ENCODE data around the gene ZFP90. TPM values are rescaled to one million over a fixed set of nuclear protein-coding genes. Genes with fewer than 3 reads are reported as not detected.

Gene ZFP90
- total RNA-seq, 4 donors from 2014 or later = 8.2 to 36.6 (median 9.9) TPM

DNA sequence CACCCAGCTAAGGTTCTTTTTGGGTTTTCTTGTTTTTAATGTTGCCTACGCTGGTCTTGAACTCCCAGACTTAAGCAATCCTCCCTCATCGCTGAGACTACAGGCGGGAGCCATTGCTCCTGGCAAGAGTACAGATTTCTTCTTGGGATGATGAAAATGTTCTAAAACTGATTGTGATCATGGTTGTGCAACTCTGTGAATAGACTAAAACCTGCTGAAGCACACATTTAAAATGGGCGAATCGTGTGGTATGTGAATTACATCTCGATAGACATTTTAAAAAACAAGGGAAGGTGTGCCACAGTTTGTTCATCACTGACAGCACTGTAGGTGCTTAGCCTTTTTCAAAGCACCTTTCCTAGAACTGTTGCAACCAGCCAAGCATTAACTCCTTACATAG lies 57.2 kb downstream of the ZFP90 start:
- no peaks in the 10 kb centered on the region for H3K27me3 ChIP-seq
- DNase-seq = no peak
- no peaks in the 10 kb centered on the region for H3K4me1 ChIP-seq
- in situ Hi-C loops (cut with MboI; ENCODE audit: low sequenced_read_pairs in 4 of 4) (no loop called here), intact Hi-C loops (cut with DNase I; ENCODE audit: low total_unique reads) (no loop called here)
- no peak for ATAC-seq
- no peaks in the 10 kb centered on the region for H3K9me3 ChIP-seq
- TF ChIP-seq, protein P1, sequence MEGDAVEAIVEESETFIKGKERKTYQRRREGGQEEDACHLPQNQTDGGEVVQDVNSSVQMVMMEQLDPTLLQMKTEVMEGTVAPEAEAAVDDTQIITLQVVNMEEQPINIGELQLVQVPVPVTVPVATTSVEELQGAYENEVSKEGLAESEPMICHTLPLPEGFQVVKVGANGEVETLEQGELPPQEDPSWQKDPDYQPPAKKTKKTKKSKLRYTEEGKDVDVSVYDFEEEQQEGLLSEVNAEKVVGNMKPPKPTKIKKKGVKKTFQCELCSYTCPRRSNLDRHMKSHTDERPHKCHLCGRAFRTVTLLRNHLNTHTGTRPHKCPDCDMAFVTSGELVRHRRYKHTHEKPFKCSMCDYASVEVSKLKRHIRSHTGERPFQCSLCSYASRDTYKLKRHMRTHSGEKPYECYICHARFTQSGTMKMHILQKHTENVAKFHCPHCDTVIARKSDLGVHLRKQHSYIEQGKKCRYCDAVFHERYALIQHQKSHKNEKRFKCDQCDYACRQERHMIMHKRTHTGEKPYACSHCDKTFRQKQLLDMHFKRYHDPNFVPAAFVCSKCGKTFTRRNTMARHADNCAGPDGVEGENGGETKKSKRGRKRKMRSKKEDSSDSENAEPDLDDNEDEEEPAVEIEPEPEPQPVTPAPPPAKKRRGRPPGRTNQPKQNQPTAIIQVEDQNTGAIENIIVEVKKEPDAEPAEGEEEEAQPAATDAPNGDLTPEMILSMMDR (IDR thresholded peaks at IDR 0.05 in 4 of 5, conservative IDR thresholded peaks at IDR 0.05 in 1 of 5) = no peak
- TF ChIP-seq POLR2A (IDR thresholded peaks at IDR 0.05) = no peak
- no peak overlapping the region for H3K27ac ChIP-seq
- H3K36me3 ChIP-seq = peaks cover 0 to 8% of the 10 kb centered on the region in 2 donors
- no peak overlapping the region for H3K4me3 ChIP-seq

DNA sequence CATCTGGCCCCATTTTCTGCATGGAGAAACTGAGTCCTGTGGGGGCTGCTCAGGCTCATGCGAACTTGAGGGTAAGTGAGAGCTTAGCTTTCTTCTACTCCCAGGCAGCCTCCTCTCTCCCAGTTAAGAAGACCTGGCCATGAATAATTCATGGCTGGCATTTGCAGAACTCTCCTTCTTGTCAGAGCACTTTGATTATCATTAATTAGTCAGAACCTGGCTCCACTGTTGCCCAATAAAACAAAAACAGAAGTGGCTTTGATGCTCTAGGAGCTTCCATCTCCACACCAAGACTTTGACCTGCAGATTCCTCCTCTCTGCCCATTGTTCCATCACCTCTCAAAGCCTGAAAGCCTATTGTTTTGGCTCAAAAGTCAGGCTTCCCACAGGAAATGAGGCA lies 60.5 kb downstream of the ZFP90 start:
- no peaks in the 10 kb centered on the region for H3K36me3 ChIP-seq
- no peak overlapping the region for H3K27ac ChIP-seq
- DNase-seq (no peak), ATAC-seq (no peak)
- no peaks in the 10 kb centered on the region for H3K27me3 ChIP-seq
- peaks cover 0 to 4% (median 0%) of the 10 kb centered on the region in 3 donors for H3K9me3 ChIP-seq
- H3K4me1 ChIP-seq = no peaks in the 10 kb centered on the region
- TF ChIP-seq POLR2A (IDR thresholded peaks at IDR 0.05) = no peak
- TF ChIP-seq, protein P1 (IDR thresholded peaks at IDR 0.05 in 4 of 5, conservative IDR thresholded peaks at IDR 0.05 in 1 of 5) = no peak
- no peak overlapping the region for H3K4me3 ChIP-seq
- in situ Hi-C loops (cut with MboI; ENCODE audit: low sequenced_read_pairs in 4 of 4) = no loop called here
- intact Hi-C loops (cut with DNase I; ENCODE audit: low total_unique reads) = no loop called here

DNA sequence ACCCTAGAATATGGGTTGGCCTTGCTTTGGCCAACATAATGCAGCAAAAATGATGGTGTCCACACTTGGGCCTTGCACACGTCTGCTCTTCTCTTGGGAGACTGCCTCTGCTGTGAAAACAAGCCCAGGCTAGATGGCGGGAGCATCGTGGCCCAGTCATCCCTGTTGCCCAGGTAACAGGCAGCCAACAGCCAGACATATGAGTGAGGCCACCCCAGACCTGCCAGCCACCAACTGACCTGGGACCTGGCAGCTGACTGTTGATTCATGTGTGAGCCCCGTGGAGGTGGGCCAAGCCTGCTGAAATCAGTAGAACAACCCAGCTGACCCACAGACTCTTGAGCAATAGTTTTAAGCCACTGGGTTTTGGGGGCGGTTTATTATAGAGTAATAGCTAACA lies 66.7 kb downstream of the ZFP90 start:
- no peak for TF ChIP-seq POLR2A (IDR thresholded peaks at IDR 0.05)
- TF ChIP-seq, protein P1 (IDR thresholded peaks at IDR 0.05 in 4 of 5, conservative IDR thresholded peaks at IDR 0.05 in 1 of 5) = no peak
- H3K36me3 ChIP-seq = no peaks in the 10 kb centered on the region
- H3K27ac ChIP-seq = no peak overlapping the region
- peaks cover 0 to 4% (median 0%) of the 10 kb centered on the region in 3 donors for H3K9me3 ChIP-seq
- intact Hi-C loops (cut with DNase I; ENCODE audit: low total_unique reads) = no loop called here
- no peak overlapping the region for H3K4me3 ChIP-seq
- DNase-seq (no peak), ATAC-seq (no peak)
- in situ Hi-C loops (cut with MboI; ENCODE audit: low sequenced_read_pairs in 4 of 4) = no loop called here
- H3K27me3 ChIP-seq = no peaks in the 10 kb centered on the region
- no peaks in the 10 kb centered on the region for H3K4me1 ChIP-seq

DNA sequence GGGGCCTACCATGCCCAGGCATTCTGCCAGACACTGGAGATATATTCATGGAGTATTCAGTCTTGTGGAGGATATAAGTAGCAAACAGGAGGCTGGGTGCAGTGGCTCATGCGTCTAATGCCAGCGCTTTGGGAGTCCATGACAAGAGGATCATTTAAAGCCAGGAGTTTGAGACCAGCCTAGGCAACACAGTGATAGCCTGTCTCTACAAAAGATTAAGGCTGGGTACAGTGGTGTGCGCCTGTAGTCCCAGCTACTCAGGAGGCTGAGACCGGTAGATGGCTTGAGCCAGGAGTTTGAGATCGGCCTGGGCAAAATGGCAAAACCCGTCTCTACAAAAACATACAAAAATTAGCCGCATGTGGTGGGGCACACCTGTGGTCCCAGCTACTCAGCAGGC lies 68.4 kb downstream of the ZFP90 start:
- no peak overlapping the region for H3K27ac ChIP-seq
- H3K36me3 ChIP-seq = no peaks in the 10 kb centered on the region
- H3K4me3 ChIP-seq = no peak overlapping the region
- no peak for TF ChIP-seq POLR2A (IDR thresholded peaks at IDR 0.05)
- TF ChIP-seq, protein P1 (IDR thresholded peaks at IDR 0.05 in 4 of 5, conservative IDR thresholded peaks at IDR 0.05 in 1 of 5) = no peak
- no peaks in the 10 kb centered on the region for H3K4me1 ChIP-seq
- no peaks in the 10 kb centered on the region for H3K27me3 ChIP-seq
- intact Hi-C loops (cut with DNase I; ENCODE audit: low total_unique reads) = no loop called here
- H3K9me3 ChIP-seq = no peaks in the 10 kb centered on the region
- in situ Hi-C loops (cut with MboI; ENCODE audit: low sequenced_read_pairs in 4 of 4) = no loop called here
- no peak for ATAC-seq
- DNase-seq = no peak

DNA sequence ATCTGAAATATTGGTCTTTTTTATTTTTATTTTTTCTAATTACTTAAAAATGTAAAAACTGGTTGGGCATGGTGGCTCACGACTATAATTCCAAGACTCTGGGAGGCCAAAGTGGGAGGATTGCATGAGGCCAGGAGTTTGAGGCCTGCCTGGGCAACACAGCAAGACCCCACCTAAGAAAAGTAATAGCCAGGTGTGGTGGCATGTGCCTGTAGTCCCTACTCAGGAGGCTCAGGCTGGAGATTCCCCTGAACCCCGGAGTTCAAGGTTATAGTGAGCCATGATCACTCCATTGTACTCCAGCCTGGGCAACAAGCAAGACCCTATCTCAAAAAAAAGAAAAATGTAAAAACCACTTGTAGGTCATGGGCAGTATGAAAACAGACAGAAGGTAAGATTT lies 69.2 kb downstream of the ZFP90 start:
- Histone ChIP-seq H3K27ac (no peak overlapping the region), H3K27me3 (no peaks in the 10 kb centered on the region), H3K9me3 (no peaks in the 10 kb centered on the region), H3K36me3 (no peaks in the 10 kb centered on the region), H3K4me1 (no peaks in the 10 kb centered on the region), H3K4me3 (no peak overlapping the region)
- ATAC-seq (no peak), DNase-seq (no peak)
- in situ Hi-C loops (cut with MboI; ENCODE audit: low sequenced_read_pairs in 4 of 4) (no loop called here), intact Hi-C loops (cut with DNase I; ENCODE audit: low total_unique reads) (no loop called here)
- no peak for TF ChIP-seq POLR2A (IDR thresholded peaks at IDR 0.05)
- TF ChIP-seq, protein P1 (IDR thresholded peaks at IDR 0.05 in 4 of 5, conservative IDR thresholded peaks at IDR 0.05 in 1 of 5) = no peak

All from gastrocnemius medialis (tissue), 4 donors.